Neural cell (in vitro differentiated cells): ENCODE measurements around the gene SMIM35. TPM values are rescaled to one million over a fixed set of nuclear protein-coding genes. Genes with fewer than 3 reads are reported as not detected.

Experiments used
- H2AFZ ChIP-seq: fragments of 200-600, 300-800 bp; sonication (generic), shearing (Covaris generic); 2 replicates; pipeline ENCODE4 v1.6.0; 2014; ENCODE audit warnings: low read depth, mild to moderate bottlenecking, antibody characterized with exemption, low read length, moderate library complexity
- H3F3A ChIP-seq: fragments of 200-600 bp; shearing (Covaris generic); 2 replicates; pipeline ENCODE4 v1.6.1; 2016; ENCODE audit warnings: mild to moderate bottlenecking, moderate library complexity, mixed read lengths, antibody characterized with exemption, low read length; ENCODE audit not compliant: insufficient read depth, poor library complexity, severe bottlenecking
- H3K27ac ChIP-seq: fragments of 200-600, 300-800 bp; sonication (generic), shearing (Covaris generic); 2 replicates; pipeline ENCODE4 v1.5.1; 2014; ENCODE audit warnings: mild to moderate bottlenecking, low read length, moderate library complexity
- H3K27me3 ChIP-seq: fragments of 300-800, 200-600 bp; sonication (generic), shearing (Covaris generic); 2 replicates; pipeline ENCODE4 v1.6.0; 2014; ENCODE audit warnings: mild to moderate bottlenecking, low read depth, low read length, moderate library complexity; ENCODE audit not compliant: insufficient read depth
- H3K36me3 ChIP-seq: fragments of 300-800, 200-600 bp; sonication (generic), shearing (Covaris generic); 2 replicates; pipeline ENCODE4 v1.5.1; 2014; ENCODE audit warnings: mild to moderate bottlenecking, antibody characterized with exemption, low read length, moderate library complexity; ENCODE audit not compliant: insufficient read depth
- H3K4me2 ChIP-seq: fragments of 300-800, 200-600 bp; sonication (generic), shearing (Covaris generic); 2 replicates; pipeline ENCODE4 v1.6.0; 2014; ENCODE audit warnings: mild to moderate bottlenecking, low read length
- H3K4me3 ChIP-seq: fragments of 300-800, 200-600 bp; sonication (generic), shearing (Covaris generic); 2 replicates; pipeline ENCODE4 v1.5.1; 2014; ENCODE audit warnings: mild to moderate bottlenecking, low read length, moderate library complexity
- H3K79me2 ChIP-seq: fragments of 200-600 bp; shearing (Covaris generic); replicated peaks from 2 replicates; pipeline ENCODE4 v1.6.0; 2014; ENCODE audit warnings: mild to moderate bottlenecking, low read length, moderate library complexity; ENCODE audit not compliant: insufficient read depth
- H3K9ac ChIP-seq: fragments of 300-800, 200-600 bp; sonication (generic), shearing (Covaris generic); 2 replicates; pipeline ENCODE4 v1.6.1; 2016; ENCODE audit warnings: mild to moderate bottlenecking, low read length, mixed read lengths
- H3K9me2 ChIP-seq: fragments of 200-600 bp; shearing (Covaris generic); 2 replicates; pipeline ENCODE4 v1.6.1; 2016; ENCODE audit warnings: mild to moderate bottlenecking, low read length, mixed read lengths; ENCODE audit not compliant: insufficient read depth
- H3K9me3 ChIP-seq: fragments of 200-600, 300-800 bp; sonication (generic), shearing (Covaris generic); 2 replicates; pipeline ENCODE4 v1.6.1; 2016; ENCODE audit warnings: mild to moderate bottlenecking, mixed run types, low read length, moderate library complexity, mixed read lengths
- H4K20me1 ChIP-seq: fragments of 200-600 bp; shearing (Covaris generic); 2 replicates; pipeline ENCODE4 v1.6.1; 2016; ENCODE audit warnings: mild to moderate bottlenecking, mixed run types; ENCODE audit not compliant: insufficient read depth
- CTCF ChIP-seq: fragments of 450-650 bp; IDR thresholded peaks from 2 replicates; pipeline ENCODE4 v1.5.1; 2014; ENCODE audit warnings: antibody characterized with exemption, mild to moderate bottlenecking, moderate library complexity; ENCODE audit not compliant: poor library complexity, severe bottlenecking
- EP300 ChIP-seq: fragments of 450-650 bp; conservative IDR thresholded peaks from 2 replicates; pipeline ENCODE4 v1.6.1; 2014; ENCODE audit warnings: antibody characterized with exemption, mild to moderate bottlenecking, moderate library complexity; ENCODE audit not compliant: poor library complexity, severe bottlenecking
- EZH2 ChIP-seq: fragments of 200-600, 300-800 bp; shearing (Covaris generic), sonication (generic); IDR thresholded peaks from 2 replicates; pipeline ENCODE4 v1.6.1; 2014; ENCODE audit warnings: antibody characterized with exemption, low read length, borderline replicate concordance, mild to moderate bottlenecking; ENCODE audit not compliant: insufficient read depth, poor library complexity, severe bottlenecking
- MXI1 ChIP-seq: fragments of 450-650 bp; conservative IDR thresholded peaks from 2 replicates; pipeline ENCODE4 v1.6.1; 2014; ENCODE audit warnings: antibody characterized with exemption, mild to moderate bottlenecking; ENCODE audit not compliant: poor library complexity, severe bottlenecking
- POLR2AphosphoS5 ChIP-seq: IDR thresholded peaks from 2 replicates; pipeline ENCODE4 v1.6.1; 2012
- RAD21 ChIP-seq: fragments of 450-650 bp; conservative IDR thresholded peaks from 2 replicates; pipeline ENCODE4 v1.6.1; 2014; ENCODE audit warnings: antibody characterized with exemption, mild to moderate bottlenecking, moderate library complexity
- REST ChIP-seq: IDR thresholded peaks from 2 replicates; pipeline ENCODE4 v1.6.1; 2012; ENCODE audit warnings: borderline replicate concordance
- SMC3 ChIP-seq: fragments of 450-650 bp; conservative IDR thresholded peaks from 2 replicates; pipeline ENCODE4 v1.6.1; 2014; ENCODE audit warnings: antibody characterized with exemption, mild to moderate bottlenecking, moderate library complexity; ENCODE audit not compliant: poor library complexity
- TAF1 ChIP-seq: IDR thresholded peaks from 2 replicates; pipeline ENCODE4 v1.6.1; 2012; ENCODE audit warnings: low read depth
- polyA plus RNA-seq: library from polyadenylated mRNA; depleted of rRNA; stranded (reverse); fragments of >200 nt; gene quantifications from 2 replicates; pipeline ENCODE4 v1.2.3, GENCODE V29; 2014

The SMIM35 gene
- polyA plus RNA-seq, 1 donor from 2014 or later: not detected

GRCh38 chr11:118084656-118085055 is 2.1 kb downstream of the SMIM35 start:
- Histone ChIP-seq H3K27ac (no peak overlapping the region), H3K4me2 (no peak overlapping the region), H3K9me2 (no peaks in the 10 kb centered on the region), H4K20me1 (no peaks in the 10 kb centered on the region), H3K9me3 (peaks cover 12% of the 10 kb centered on the region), H3K4me3 (no peak overlapping the region), H3K9ac (no peak overlapping the region), H3K79me2 (no peaks in the 10 kb centered on the region), H3K36me3 (no peaks in the 10 kb centered on the region), H2AFZ (no peak overlapping the region), H3F3A (no peaks in the 10 kb centered on the region), H3K27me3 (no peaks in the 10 kb centered on the region)
- TF ChIP-seq TAF1 (no peak), CTCF (no peak), REST (no peak), POLR2AphosphoS5 (no peak), EZH2 (no peak), SMC3 (no peak), EP300 (no peak), MXI1 (no peak), RAD21 (no peak)

- TF ChIP-seq REST: no peak
- no peak for TF ChIP-seq EP300
- no peak for TF ChIP-seq CTCF
- TF ChIP-seq TAF1: no peak
- TF ChIP-seq SMC3: no peak
- TF ChIP-seq POLR2AphosphoS5: no peak
- TF ChIP-seq EZH2: no peak
- TF ChIP-seq RAD21: no peak
- TF ChIP-seq MXI1: no peak
- Histone ChIP-seq H3K9me2 (no peaks in the 10 kb centered on the region), H3F3A (no peaks in the 10 kb centered on the region), H3K36me3 (no peaks in the 10 kb centered on the region), H3K79me2 (no peaks in the 10 kb centered on the region), H3K27ac (no peak overlapping the region), H3K9ac (no peak overlapping the region), H3K4me3 (no peak overlapping the region), H3K4me2 (no peak overlapping the region), H4K20me1 (no peaks in the 10 kb centered on the region), H3K27me3 (no peaks in the 10 kb centered on the region), H2AFZ (no peak overlapping the region), H3K9me3 (peaks cover 12% of the 10 kb centered on the region)
Measured at GRCh38 chr11:118084247-118084646, 2.5 kb downstream of the SMIM35 start.
